Measurements from ENCODE around the gene PGRMC1.
"Not testable (repeated sequence)": the region's sequence is repeated elsewhere in the genome, so short reads cannot be mapped to it uniquely, and the experiment has no call there.

DNA sequence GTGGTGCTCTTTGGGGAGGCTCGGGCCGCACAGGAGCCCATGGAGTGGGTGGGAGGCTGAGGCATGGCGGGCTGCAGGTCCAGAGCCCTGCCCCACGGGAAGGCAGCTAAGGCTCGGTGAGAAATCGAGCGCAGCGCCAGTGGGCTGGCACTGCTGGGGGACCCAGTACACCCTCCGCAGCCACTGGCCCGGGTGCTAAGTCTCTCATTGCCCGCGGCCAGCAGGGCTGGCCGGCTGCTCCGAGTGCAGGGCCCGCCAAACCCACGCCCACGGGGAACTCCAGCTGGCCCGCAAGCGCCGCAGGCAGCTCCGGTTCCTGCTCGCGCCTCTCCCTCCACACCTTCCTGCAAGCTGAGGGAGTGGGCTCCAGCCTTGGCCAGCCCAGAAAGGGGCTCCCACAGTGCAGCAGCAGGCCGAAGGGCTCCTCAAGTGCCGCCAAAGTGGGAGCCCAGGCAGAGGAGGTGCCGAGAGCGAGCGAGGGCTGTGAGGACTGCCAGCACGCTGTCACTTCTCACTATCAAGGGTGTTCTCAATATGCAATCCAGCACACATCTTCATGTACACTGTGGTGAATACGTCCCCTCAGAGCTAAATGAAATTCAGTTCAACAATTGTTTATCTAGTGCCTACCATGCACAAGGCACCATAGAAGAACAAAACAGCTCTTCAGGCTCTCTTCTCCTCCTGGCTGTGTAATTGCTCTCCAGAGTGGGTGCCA is 25.0 kb upstream of the PGRMC1 start:
- TF ChIP-seq, protein P1, sequence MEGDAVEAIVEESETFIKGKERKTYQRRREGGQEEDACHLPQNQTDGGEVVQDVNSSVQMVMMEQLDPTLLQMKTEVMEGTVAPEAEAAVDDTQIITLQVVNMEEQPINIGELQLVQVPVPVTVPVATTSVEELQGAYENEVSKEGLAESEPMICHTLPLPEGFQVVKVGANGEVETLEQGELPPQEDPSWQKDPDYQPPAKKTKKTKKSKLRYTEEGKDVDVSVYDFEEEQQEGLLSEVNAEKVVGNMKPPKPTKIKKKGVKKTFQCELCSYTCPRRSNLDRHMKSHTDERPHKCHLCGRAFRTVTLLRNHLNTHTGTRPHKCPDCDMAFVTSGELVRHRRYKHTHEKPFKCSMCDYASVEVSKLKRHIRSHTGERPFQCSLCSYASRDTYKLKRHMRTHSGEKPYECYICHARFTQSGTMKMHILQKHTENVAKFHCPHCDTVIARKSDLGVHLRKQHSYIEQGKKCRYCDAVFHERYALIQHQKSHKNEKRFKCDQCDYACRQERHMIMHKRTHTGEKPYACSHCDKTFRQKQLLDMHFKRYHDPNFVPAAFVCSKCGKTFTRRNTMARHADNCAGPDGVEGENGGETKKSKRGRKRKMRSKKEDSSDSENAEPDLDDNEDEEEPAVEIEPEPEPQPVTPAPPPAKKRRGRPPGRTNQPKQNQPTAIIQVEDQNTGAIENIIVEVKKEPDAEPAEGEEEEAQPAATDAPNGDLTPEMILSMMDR (IDR thresholded peaks at IDR 0.05): not testable (repeated sequence)
- not testable (repeated sequence) for TF ChIP-seq ZFX (IDR thresholded peaks at IDR 0.05; ENCODE audit: borderline replicate concordance)

Measured in 22Rv1 (cell line).